Measurements from ENCODE around the gene AATK. TPM values are rescaled to one million over a fixed set of nuclear protein-coding genes. Genes with fewer than 3 reads are reported as not detected.

Gene AATK
- total RNA-seq, 4 donors from 2014 or later: 4.1 to 17.6 (median 7.4) TPM

DNA sequence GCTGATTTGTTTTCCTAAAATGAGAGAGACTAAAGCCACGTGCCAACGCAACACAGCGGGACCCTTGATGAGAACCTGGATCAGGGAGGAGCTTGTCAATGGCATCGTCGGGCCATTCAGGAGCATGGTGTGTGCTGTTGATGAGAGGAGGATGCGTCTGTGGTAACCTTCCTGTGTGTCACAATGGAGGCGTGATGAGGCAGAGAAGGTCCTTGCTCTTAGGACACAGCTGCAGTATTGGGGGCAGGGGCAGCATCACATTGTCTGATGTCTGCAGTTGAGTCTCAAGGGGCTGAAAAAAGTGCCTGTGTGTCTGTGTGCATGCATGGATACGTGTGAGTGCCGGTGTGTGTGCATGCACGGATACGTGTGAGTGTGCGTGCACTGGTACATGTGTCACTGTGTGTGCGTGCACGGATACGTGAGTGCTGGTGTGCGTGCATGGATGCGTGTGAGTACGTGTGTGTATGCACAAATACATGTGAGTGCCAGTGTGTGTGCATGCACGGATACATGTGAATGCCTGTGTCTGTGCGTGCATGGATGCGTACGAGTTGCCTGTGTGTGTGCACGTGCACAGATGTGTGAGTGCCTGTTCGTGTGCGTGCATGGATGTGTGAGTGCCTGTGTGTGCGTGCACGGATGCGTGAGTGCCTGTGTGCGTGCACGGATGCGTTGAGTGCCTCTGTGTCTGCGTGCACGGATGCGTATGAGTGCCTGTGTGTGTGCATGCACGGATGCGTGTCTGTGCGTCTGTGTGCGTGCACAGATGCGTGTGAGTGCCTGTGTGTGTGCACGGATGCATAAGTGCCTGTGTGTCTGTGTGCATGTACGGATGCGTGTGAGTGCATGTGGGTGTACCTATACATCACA, 91.8 kb downstream of the AATK start:
- no peak overlapping the region for H3K4me3 ChIP-seq (replicated peaks in 1 of 3)
- peaks cover 32 to 34% of the 10 kb centered on the region in 2 donors for H3K4me1 ChIP-seq
- H3K36me3 ChIP-seq: no peaks in the 10 kb centered on the region
- no peaks in the 10 kb centered on the region for H3K27me3 ChIP-seq
- no peak for TF ChIP-seq CTCF (IDR thresholded peaks at IDR 0.05)
- TF ChIP-seq POLR2A (IDR thresholded peaks at IDR 0.05): no peak
- WGBS, 2 donors: 92 to 94% methylated on average over 42 of the region's 42 CpGs
- no peaks in the 10 kb centered on the region for H3K9me3 ChIP-seq
- no peak for DNase-seq
- intact Hi-C loops (cut with DNase I): no loop called here
- H3K27ac ChIP-seq: peak overlapping the region in 2 of 3 donors; percentile 77 to 81

GRCh38 chr17:81071761-81072741, 94.0 kb downstream of the AATK start:
- 32 to 53% methylated on average over 36 to 39 of the region's 39 CpGs for WGBS, 2 donors
- no peaks in the 10 kb centered on the region for H3K9me3 ChIP-seq
- peak in 1 of 2 donors; percentile 55 for TF ChIP-seq POLR2A (IDR thresholded peaks at IDR 0.05)
- no peak for TF ChIP-seq CTCF (IDR thresholded peaks at IDR 0.05)
- peak; percentile 94 to 96 for DNase-seq
- no peaks in the 10 kb centered on the region for H3K36me3 ChIP-seq
- intact Hi-C loops (cut with DNase I): no loop called here
- H3K4me1 ChIP-seq: peaks cover 32 to 34% of the 10 kb centered on the region in 2 donors
- H3K27me3 ChIP-seq: no peaks in the 10 kb centered on the region
- H3K27ac ChIP-seq: peak overlapping the region; percentile 59 to 81 (median 77)
- no peak overlapping the region for H3K4me3 ChIP-seq (replicated peaks in 1 of 3)

DNA sequence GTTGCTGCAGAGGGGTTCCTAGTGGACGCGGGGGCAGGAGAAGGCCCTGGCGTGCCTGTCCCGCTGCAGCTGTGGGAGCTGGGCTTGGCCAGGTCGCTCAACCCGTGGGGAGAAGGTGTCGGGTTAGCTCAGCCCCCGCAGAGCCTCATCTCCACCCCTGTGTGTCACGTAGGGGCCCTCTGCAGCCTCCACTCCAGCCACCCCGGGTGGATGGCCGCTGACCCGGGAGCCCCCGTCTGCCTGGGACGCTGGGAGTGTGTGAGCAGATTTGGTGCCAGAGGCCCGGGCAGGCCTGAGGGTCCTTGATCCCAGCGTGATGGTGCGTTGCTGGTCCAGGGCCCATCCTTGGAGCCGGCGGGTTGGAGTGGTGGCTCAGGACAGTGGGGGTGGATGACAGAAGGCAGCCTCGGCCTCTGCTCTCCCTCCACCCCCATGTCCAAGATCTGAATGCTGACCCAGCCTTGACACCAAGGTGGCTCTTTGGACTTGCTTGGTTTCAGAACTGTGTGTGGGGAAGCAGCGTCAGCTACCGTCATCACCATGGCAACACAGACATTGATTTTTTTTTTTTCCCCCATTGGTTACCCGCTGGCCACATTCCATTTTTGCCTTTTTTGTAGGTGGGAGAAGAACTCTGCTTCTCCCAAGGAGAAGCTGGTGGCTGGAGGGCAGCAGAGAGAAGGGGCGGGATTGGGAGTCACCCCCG, 95.3 kb downstream of the AATK start:
- Histone ChIP-seq H3K36me3 (no peaks in the 10 kb centered on the region), H3K27me3 (no peaks in the 10 kb centered on the region), H3K4me3 (replicated peaks in 1 of 3) (no peak overlapping the region), H3K9me3 (no peaks in the 10 kb centered on the region), H3K27ac (peak overlapping the region; percentile 59 to 81 (median 77)), H3K4me1 (peaks cover 35 to 39% of the 10 kb centered on the region in 2 donors)
- whole genome bisulfite sequencing, 2 donors: 88 to 91% methylated on average over 14 to 19 of the region's 25 CpGs
- intact Hi-C loops (cut with DNase I): no loop called here
- no peak for TF ChIP-seq POLR2A (IDR thresholded peaks at IDR 0.05)
- no peak for TF ChIP-seq CTCF (IDR thresholded peaks at IDR 0.05)
- DNase-seq: no peak

DNA sequence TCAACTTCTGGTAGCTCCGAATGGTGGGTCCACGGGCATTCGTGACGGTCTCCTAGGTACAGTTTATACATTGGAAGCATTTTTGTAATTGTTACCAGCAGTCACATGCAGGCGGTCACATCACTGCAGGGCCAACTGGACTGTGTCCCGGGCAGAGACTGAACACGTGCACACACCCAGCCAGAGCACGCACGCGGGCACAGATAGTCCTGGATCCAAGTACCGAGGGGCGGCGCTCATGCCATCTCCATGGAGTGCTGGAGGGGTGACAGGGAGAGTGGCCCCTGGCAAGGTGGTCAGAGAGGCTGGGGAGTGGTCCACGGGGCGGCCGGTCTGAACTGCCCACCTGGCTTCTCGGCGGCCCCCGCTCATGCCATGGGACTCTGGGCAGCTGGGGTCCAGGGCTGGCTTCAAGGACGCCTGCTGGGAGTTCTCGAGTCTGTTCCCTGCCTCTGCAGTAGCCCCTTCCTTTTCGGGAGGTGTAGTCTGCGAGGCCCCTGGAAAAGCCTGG, 96.8 kb downstream of the AATK start:
- 86 to 95% methylated on average over 13 to 14 of the region's 23 CpGs for WGBS, 2 donors
- H3K4me1 ChIP-seq: peaks cover 50 to 54% of the 10 kb centered on the region in 2 donors
- no peak for DNase-seq
- peak overlapping the region in 1 of 3 donors; percentile 77 for H3K27ac ChIP-seq
- intact Hi-C loops (cut with DNase I): no loop called here
- H3K36me3 ChIP-seq: no peaks in the 10 kb centered on the region
- H3K4me3 ChIP-seq (replicated peaks in 1 of 3): no peak overlapping the region
- no peaks in the 10 kb centered on the region for H3K9me3 ChIP-seq
- no peaks in the 10 kb centered on the region for H3K27me3 ChIP-seq
- TF ChIP-seq CTCF (IDR thresholded peaks at IDR 0.05): no peak
- TF ChIP-seq POLR2A (IDR thresholded peaks at IDR 0.05): no peak

All from thyroid gland (tissue), 4 donors.